GM19099 (cell line): Measurements from ENCODE around the gene RAB3A.
A peak's percentile ranks its signal among the peaks of the same experiment; 100 is the strongest.

ENCODE experiments used
- POLR2A ChIP-seq: IDR thresholded peaks from 3 replicates; pipeline ENCODE4 v1.6.1; 2011; ENCODE audit warnings: low read depth; ENCODE audit not compliant: insufficient read length; ENCODE audit errors: extremely low read depth

Gene RAB3A

GRCh38 chr19:18155095-18156087 is 48.5 kb downstream of the RAB3A start:
- TF ChIP-seq POLR2A: no peak

- TF ChIP-seq POLR2A: no peak
These were observed 50.2 kb downstream of the RAB3A start for GRCh38 chr19:18153556-18154134.

GRCh38 chr19:18152817-18153555 is 50.9 kb downstream of the RAB3A start, which contains the start of gene PIK3R2:
Gene PIK3R2 (plus strand): TSS chr19:18153163. CDS start chr19:18155880, 2,717 bp downstream.
- peak; percentile 46 for TF ChIP-seq POLR2A

- peak; percentile 71 for TF ChIP-seq POLR2A
These were observed 51.4 kb downstream of the RAB3A start for GRCh38 chr19:18152442-18152816.

- no peak for TF ChIP-seq POLR2A
These were observed 52.8 kb downstream of the RAB3A start for GRCh38 chr19:18150776-18151624.

- TF ChIP-seq POLR2A: no peak
These were observed 54.3 kb downstream of the RAB3A start for GRCh38 chr19:18149596-18149975.

- TF ChIP-seq POLR2A: no peak
These were observed 56.4 kb downstream of the RAB3A start for GRCh38 chr19:18147396-18147795.
